Subcutaneous adipose tissue (tissue), 4 donors: ENCODE data around the gene HRK. TPM values are rescaled to one million over a fixed set of nuclear protein-coding genes. Genes with fewer than 3 reads are reported as not detected.

Experiments used
- CTCF ChIP-seq: fragments of 450-650 bp; IDR thresholded peaks from one replicate; pipeline ENCODE4 v1.5.1; 2016; ENCODE audit warnings: low read depth, mild to moderate bottlenecking, control low read depth, antibody characterized with exemption, moderate library complexity
- total RNA-seq, 4 donors: library from RNA; depleted of rRNA; stranded (reverse); fragments of >200 nt; gene quantifications; one replicate each; pipeline ENCODE4 v1.1.0, GENCODE V29; 2016

The HRK gene
- total RNA-seq, 4 donors from 2014 or later: 0.17 to 0.22 TPM; not detected in 2

GRCh38 chr12:116922194-116922897 is 41.1 kb upstream of the HRK start:
- TF ChIP-seq CTCF: no peak

- no peak for TF ChIP-seq CTCF
These were observed 39.7 kb upstream of the HRK start for GRCh38 chr12:116920939-116921338.

- no peak for TF ChIP-seq CTCF
These were observed 38.7 kb upstream of the HRK start for GRCh38 chr12:116919706-116920485.

- no peak for TF ChIP-seq CTCF
These were observed 38.0 kb upstream of the HRK start for GRCh38 chr12:116919247-116919661.

- no peak for TF ChIP-seq CTCF
These were observed 37.2 kb upstream of the HRK start for GRCh38 chr12:116918464-116918863.

GRCh38 chr12:116916714-116917114 is 35.5 kb upstream of the HRK start:
- no peak for TF ChIP-seq CTCF

- TF ChIP-seq CTCF: no peak
These were observed 34.9 kb upstream of the HRK start for GRCh38 chr12:116916122-116916521.
